Dedifferentiated amniotic fluid mesenchymal stem cell (primary cell): Measurements from ENCODE around the gene FIS1.
"Not testable (repeated sequence)": the region's sequence is repeated elsewhere in the genome, so short reads cannot be mapped to it uniquely, and the experiment has no call there.

Source experiments
- DNase-seq: peaks from one replicate; pipeline ENCODE4 v3.0.0-alpha.2; 2016; ENCODE audit errors: extremely low spot score

The FIS1 gene

DNA sequence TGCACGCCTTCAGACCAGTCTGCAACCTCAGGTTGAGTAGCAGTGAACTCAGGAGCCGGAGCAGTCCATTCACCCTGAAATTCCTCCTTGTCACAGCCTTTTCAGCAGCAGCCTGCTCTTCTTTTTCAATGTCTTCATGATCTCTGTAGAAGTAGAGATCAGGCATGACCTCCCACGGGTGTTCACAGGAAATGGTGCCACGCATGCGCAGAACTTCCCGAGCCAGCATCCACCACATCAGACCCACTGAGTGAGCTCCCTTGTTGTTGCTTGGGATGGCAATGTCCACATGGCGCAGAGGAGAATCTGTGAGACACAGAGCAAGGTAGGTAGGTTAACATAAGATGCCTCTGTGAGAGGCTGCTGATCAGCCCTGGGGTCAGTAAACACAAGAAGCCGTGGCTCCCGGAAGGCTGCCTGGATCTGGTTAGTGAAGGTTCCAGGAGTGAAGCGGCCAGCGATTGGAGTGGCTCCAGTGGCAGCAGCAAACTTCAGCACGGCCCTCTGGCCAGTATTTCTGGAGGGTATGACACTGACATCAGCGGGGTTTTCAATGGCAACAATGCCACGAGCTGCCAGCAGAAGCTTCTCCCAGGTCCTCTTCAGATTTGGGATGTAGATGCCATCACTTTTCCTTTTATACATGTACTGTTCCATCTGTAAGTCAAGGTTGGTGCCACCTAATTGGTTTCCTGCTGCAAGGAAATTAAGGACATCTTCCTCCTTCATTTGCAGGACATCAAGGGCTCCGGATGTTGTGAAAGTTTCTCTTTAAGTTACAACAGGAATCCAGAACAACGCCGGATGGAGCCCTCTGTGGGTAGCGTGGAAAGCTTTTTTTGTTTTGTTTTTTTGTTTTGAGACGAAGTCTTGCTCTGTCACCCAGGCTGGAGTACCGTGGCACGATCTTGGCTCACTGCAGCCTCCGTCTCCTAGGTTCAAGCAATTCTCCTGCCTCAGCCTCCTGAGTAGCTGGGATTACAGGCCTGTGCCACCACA lies 40.8 kb downstream of the FIS1 start:
- DNase-seq = not testable (repeated sequence)

DNA sequence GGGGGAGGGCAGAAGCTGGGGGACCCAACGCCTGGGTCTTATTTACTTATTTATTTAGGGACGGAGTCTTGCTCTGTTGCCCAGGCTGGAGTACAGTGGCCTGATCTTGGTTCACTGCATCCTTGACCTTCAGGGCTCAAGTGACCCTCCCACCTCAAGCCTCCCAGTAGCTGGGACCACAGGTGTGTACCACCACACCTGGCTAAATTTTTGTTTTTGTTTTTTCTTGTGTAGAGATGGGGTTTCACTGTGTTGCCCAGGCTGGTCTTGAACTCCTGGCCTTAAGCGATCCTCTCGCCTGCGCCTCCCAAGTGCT lies 42.3 kb downstream of the FIS1 start:
- no peak for DNase-seq

DNA sequence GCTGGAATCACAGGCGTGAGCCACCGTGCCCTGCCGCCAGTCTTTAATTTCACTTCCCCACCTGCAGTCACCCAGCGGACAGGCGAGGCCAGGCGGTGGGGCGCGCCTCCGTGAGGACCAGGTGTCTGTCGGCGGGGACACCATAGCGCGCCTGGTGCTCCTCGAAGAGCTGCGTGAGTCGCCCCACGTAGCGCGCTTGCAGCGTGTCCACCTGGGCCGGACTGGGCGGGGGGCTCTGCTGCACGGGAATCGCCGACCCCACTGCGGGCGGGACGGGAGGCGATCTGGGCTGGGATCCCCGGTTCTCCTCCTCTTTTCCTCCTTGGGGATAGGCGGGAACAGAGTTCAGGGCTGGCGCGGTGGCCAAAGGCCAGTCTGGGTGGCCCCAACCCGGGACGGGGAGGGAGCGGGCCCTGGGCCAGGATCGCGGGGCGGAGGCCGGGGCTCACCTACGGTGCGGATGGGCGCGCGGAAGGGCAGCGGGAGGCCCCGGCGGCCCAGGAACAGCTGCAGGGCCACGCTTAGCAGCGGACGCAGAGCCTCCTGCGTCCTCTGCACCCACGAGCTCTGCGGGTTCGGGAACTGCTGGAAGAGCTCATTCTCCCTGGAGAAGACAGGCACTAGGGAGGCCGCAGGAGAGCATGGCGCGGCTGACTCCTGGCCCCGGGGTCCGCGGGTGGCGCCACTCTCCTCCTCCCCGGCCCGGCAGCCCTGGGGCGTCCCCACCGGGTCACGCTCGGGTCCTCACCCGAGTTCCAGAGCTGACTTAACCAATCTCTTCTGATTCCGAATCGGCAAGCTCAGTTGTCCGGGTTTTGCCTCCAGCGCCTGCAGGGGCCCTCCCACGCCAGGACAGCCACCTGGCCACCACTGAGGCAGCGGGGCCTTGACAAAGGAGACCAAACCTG lies 42.9 kb downstream of the FIS1 start:
- DNase-seq = no peak

DNA sequence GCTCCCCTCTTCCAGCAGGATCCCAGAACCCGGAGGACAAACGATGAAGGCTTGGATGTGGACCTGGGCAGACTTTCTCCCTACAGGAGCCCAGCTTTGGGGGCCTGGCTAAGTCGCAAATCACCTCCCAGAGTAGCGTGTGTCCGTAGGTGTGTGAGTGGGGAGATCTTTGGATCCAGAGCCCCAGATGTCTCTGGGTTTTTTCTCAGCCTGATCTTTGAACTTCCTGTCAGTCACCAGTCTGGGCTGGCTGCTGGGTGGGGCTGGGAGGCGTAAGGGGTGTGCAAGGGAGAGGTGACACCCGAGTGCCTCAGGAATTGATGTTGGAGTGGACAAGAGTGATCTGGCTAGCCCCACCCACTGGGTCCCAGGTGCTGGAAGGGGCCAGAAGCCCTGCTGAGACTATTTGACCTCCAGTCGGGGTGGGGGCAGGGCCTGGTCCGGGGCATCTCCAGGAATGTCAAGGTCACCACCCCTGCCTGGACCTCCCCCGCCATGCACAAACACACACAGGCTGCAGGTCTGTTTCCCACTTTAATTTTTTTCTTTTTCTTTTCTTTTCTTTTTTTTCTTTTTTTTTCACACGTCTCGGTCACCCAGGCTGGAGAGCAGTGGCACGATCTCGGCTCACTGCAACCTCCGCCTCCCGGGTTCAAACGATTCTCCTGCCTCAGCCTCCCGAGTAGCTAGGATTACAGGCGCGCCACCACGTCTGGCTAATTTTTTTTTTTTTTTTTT lies 43.9 kb downstream of the FIS1 start, which contains the start of gene MOGAT3:
Gene MOGAT3, minus strand, starts transcription at position 175 of the 738 bp plus-strand sequence. CDS start 182 bp downstream, outside the sequence.
- DNase-seq = no peak

GRCh38 chr7:101200504-101200861 lies 44.4 kb downstream of the FIS1 start:
- no peak for DNase-seq

DNA sequence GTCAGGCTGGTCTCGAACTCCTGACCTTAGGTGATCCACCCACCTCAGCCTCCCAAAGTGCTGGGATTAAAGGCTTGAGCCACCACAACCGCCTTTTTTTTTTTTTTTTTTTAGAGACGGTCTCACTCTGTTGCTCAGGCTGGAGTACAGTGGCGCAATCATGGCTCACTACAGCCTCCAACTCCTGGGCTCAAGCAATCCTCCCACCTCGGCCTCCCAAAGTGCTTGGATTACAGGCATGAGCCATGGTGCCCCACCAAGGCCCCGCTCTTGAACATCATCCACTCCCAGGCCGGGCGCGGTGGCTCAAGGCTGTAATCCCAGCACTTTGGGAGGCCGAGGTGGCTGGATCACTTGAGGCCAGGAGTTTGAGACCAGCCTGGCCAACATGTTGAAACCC lies 45.4 kb downstream of the FIS1 start:
- DNase-seq = not testable (repeated sequence)

DNA sequence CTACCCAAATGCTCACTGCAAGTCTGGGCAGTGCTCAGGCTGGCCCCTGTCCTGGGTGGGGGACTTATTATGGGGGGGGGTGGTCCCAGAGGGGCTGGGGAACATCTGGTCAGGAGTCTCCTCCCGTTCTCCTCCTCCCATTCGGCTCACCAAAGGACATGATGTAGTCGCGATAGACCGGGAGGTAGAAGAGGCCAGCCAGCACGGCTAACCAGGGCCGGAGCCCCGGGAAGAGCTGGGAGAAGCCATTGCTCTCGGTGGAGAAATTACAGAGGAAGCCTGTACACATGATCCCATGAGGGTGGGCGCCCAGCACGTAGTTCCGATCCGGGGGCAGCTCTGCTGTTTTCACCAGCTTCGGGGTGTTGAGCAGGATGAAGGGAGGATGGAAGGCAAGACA lies 46.4 kb downstream of the FIS1 start:
- DNase-seq = no peak

- DNase-seq = no peak
Observed at GRCh38 chr7:101197991-101198390, 46.9 kb downstream of the FIS1 start.

GRCh38 chr7:101195884-101196283 lies 49.0 kb downstream of the FIS1 start:
- no peak for DNase-seq
